SKM-1 treated with dmso at 0.1 percent for 144 hours (cell line): Measurements from ENCODE around the gene MTHFS.
A peak's percentile ranks its signal among the peaks of the same experiment; 100 is the strongest.

Experiments used
- DNase-seq: peaks from one replicate; lab custom pipeline; 2025; ENCODE audit not compliant: unreplicated experiment; lab: John Stamatoyannopoulos, UW

MTHFS gene

GRCh38 chr15:79824136-79824701, 72.6 kb downstream of the MTHFS start:
- no peak for DNase-seq

GRCh38 chr15:79820820-79821219, 76.0 kb downstream of the MTHFS start:
- no peak for DNase-seq

GRCh38 chr15:79820176-79820575, 76.6 kb downstream of the MTHFS start:
- no peak for DNase-seq

- no peak for DNase-seq
Observed at GRCh38 chr15:79816571-79816970, 80.2 kb downstream of the MTHFS start.

- no peak for DNase-seq
Observed at GRCh38 chr15:79815468-79815867, 81.3 kb downstream of the MTHFS start.

GRCh38 chr15:79812541-79812940, 84.3 kb downstream of the MTHFS start:
- no peak for DNase-seq

- no peak for DNase-seq
Observed at GRCh38 chr15:79811406-79812405, 85.1 kb downstream of the MTHFS start.

GRCh38 chr15:79804838-79805237, 92.0 kb downstream of the MTHFS start:
- DNase-seq, result no peak

- DNase-seq, result peak; percentile 6
Observed at GRCh38 chr15:79798311-79798710, 98.5 kb downstream of the MTHFS start.
